Measurements from ENCODE around the gene PPA1.
"Not testable (repeated sequence)": the region's sequence is repeated elsewhere in the genome, so short reads cannot be mapped to it uniquely, and the experiment has no call there.

PPA1 gene

DNA sequence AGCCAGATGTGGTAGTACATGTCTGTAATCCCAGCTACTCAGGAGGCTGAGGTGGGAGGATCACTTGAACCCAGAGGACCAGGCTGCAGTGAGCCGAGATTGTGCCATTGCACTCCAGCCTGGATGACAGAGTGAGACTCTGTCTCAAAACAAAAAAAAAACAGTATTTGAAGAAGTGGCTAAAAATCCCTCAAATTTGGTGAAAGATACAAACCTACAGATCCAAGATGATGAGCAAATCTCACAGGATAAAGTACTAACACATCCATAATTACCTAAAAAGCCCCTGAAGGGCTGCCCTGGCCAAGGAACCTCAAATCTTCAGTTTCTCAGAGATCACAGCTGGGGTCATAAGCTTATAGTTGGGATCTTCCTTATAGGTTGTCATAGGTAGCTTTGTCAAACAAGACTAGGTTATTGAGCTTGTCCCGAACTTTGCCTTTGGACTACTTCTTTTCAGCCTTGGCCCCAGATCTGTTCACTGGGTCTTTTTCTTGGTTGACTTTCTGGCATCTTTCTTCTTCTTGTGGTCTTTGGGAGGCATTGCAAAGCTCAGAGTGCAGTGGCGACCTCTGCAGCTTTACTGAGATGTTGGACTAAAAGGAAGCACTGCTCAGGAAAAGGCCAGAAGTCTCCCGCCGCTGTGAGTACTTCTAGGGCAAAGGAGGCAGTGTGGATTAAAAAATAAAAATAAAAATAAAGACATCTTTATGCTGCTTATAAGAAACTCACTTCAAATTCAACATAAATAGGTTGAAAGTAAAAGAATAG is 34.3 kb downstream of the PPA1 start:
- Mint-ChIP-seq H3K9me3 (ENCODE audit: low read depth) (no peaks in the 10 kb centered on the region), H3K27me3 (no peaks in the 10 kb centered on the region), H3K27ac (no peak overlapping the region), H3K36me3 (peaks cover 14% of the 10 kb centered on the region), H3K4me1 (ENCODE audit: low read depth) (peaks cover 28% of the 10 kb centered on the region), H3K4me3 (no peak overlapping the region)

- no peak overlapping the region for H3K4me3 Mint-ChIP-seq
- H3K36me3 Mint-ChIP-seq: peaks cover 14% of the 10 kb centered on the region
- H3K27ac Mint-ChIP-seq: no peak overlapping the region
- H3K9me3 Mint-ChIP-seq (ENCODE audit: low read depth): no peaks in the 10 kb centered on the region
- H3K27me3 Mint-ChIP-seq: no peaks in the 10 kb centered on the region
- H3K4me1 Mint-ChIP-seq (ENCODE audit: low read depth): peaks cover 28% of the 10 kb centered on the region
These were observed 35.8 kb downstream of the PPA1 start for GRCh38 chr10:70197235-70197945.

DNA sequence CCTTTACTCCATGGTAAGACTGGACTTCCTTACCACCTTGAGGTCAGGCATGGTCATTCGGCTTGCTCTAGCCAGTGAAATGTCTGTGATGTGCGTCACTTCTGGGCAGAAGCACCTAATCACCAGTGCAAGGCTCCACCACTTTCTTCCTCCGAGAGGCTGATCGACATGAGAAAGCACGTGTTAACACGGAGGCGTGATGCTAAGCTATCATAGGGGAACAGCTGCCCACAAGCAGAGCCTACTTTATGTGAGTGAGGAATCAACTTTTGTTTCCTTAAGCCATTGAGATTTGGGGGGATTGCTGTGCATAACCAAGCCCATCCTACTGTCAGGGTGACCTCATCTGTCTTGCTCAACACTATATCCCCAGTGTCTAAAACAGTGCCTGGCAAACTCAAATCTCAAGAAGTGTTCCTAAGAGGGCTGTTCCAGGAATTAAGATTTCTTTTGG is 39.8 kb downstream of the PPA1 start:
- Mint-ChIP-seq H3K27ac (no peak overlapping the region), H3K4me3 (no peak overlapping the region), H3K36me3 (peaks cover 2% of the 10 kb centered on the region), H3K4me1 (ENCODE audit: low read depth) (peaks cover 15% of the 10 kb centered on the region), H3K9me3 (ENCODE audit: low read depth) (no peaks in the 10 kb centered on the region), H3K27me3 (no peaks in the 10 kb centered on the region)

GRCh38 chr10:70192326-70192968 is 40.8 kb downstream of the PPA1 start:
- Mint-ChIP-seq H3K27me3 (no peaks in the 10 kb centered on the region), H3K9me3 (ENCODE audit: low read depth) (no peaks in the 10 kb centered on the region), H3K4me3 (no peak overlapping the region), H3K4me1 (ENCODE audit: low read depth) (peaks cover 6% of the 10 kb centered on the region), H3K27ac (no peak overlapping the region), H3K36me3 (no peaks in the 10 kb centered on the region)

- peaks cover 2% of the 10 kb centered on the region for H3K4me1 Mint-ChIP-seq (ENCODE audit: low read depth)
- H3K36me3 Mint-ChIP-seq: no peaks in the 10 kb centered on the region
- no peak overlapping the region for H3K4me3 Mint-ChIP-seq
- no peaks in the 10 kb centered on the region for H3K9me3 Mint-ChIP-seq (ENCODE audit: low read depth)
- H3K27me3 Mint-ChIP-seq: no peaks in the 10 kb centered on the region
- no peak overlapping the region for H3K27ac Mint-ChIP-seq
These were observed 41.3 kb downstream of the PPA1 start for GRCh38 chr10:70191972-70192305.

DNA sequence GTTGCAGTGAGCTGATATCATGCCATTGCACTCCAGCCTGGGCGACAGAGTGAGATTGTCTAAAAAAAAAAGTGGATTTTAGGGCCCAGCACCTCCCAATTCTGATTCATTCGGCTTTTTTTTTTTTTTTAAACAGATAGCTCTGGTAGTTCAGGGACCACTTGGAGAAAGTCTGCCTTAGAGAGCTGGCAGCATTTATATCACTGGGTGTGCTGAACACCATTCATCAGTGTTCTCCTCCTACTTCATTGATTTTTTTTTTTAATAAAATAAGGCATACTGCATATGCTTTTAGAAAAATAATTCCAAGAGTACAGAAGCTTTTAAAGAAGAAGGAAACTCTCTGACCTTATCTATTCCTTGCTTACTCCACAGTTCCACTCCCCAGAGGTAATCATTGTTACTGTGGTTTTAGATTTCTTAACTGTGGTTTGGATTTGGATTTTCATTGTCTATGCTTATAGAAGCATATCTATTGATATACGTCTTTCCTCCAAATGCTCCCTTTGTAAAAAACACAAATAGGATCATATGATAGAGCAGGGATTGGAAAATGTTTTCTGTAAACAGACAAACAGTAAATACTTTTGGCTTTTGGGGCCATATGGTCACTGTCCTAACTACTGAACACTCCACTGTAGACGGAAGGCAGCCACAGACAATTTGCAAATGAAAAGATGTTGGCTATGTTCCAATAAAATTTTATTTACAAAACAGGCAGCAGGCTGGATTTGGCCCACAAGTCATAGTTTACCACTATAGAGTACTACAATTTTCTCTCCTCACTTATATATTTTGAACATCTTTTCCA is 41.9 kb downstream of the PPA1 start:
- Mint-ChIP-seq H3K9me3 (ENCODE audit: low read depth) (no peaks in the 10 kb centered on the region), H3K27me3 (no peaks in the 10 kb centered on the region), H3K4me1 (ENCODE audit: low read depth) (no peaks in the 10 kb centered on the region), H3K4me3 (no peak overlapping the region), H3K27ac (no peak overlapping the region), H3K36me3 (peaks cover under 1% of the 10 kb centered on the region)

DNA sequence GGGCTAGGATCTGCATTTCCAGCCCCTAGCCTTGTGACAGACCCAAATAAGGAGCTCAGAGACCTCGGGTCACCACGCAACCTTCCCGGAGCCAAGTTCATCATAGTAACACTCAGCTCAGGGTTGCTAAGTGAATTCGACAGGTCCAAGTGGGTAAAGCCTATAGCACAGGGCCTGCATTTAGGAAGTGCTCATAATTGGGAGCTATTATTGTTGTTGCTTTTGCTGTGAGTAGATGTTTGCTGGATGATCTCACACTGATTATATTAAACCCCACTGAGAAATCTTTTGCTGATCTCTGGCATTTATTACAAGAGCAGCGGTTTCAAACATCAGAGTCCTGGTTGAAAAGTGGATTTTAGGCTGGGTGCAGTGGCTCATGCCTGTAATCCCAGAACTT is 42.6 kb downstream of the PPA1 start:
- no peaks in the 10 kb centered on the region for H3K27me3 Mint-ChIP-seq
- H3K27ac Mint-ChIP-seq: no peak overlapping the region
- H3K4me1 Mint-ChIP-seq (ENCODE audit: low read depth): no peaks in the 10 kb centered on the region
- H3K4me3 Mint-ChIP-seq: no peak overlapping the region
- H3K36me3 Mint-ChIP-seq: peaks cover 3% of the 10 kb centered on the region
- no peaks in the 10 kb centered on the region for H3K9me3 Mint-ChIP-seq (ENCODE audit: low read depth)

- H3K27ac Mint-ChIP-seq: no peak overlapping the region
These were observed 43.1 kb downstream of the PPA1 start for GRCh38 chr10:70190102-70190501.

GRCh38 chr10:70188768-70189167 is 44.5 kb downstream of the PPA1 start:
- H3K4me3 Mint-ChIP-seq: no peak overlapping the region
- H3K36me3 Mint-ChIP-seq: peaks cover 3% of the 10 kb centered on the region
- no peaks in the 10 kb centered on the region for H3K9me3 Mint-ChIP-seq (ENCODE audit: low read depth)
- no peaks in the 10 kb centered on the region for H3K4me1 Mint-ChIP-seq (ENCODE audit: low read depth)
- H3K27ac Mint-ChIP-seq: no peak overlapping the region
- H3K27me3 Mint-ChIP-seq: no peaks in the 10 kb centered on the region

More at GRCh38 chr10:70190102-70190501, 43.1 kb downstream of the PPA1 start:
- Mint-ChIP-seq H3K36me3 (peaks cover 3% of the 10 kb centered on the region), H3K4me1 (ENCODE audit: low read depth) (no peaks in the 10 kb centered on the region), H3K9me3 (ENCODE audit: low read depth) (no peaks in the 10 kb centered on the region), H3K4me3 (no peak overlapping the region), H3K27me3 (no peaks in the 10 kb centered on the region)

DNA sequence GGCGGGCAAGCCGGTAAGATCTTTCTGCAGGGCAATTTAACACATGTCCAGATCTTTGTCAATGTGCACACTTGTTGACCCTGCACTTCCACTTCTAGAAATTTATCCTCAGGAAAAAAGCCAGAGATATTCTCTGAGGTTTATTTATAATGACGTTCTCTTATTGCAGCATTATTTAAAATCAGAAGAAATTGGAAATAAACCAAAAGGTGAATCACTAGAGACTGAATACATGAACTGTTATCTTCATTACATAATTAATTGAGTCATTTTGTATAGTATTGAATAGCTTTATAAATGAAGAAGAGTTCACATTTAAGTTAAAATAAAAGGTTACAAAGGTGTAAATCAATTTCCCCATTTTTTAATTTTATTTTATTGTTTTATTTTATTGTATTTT is 46.7 kb downstream of the PPA1 start:
- Mint-ChIP-seq H3K27me3 (no peaks in the 10 kb centered on the region), H3K4me3 (no peak overlapping the region), H3K4me1 (ENCODE audit: low read depth) (no peaks in the 10 kb centered on the region), H3K9me3 (ENCODE audit: low read depth) (no peaks in the 10 kb centered on the region), H3K36me3 (peaks cover 3% of the 10 kb centered on the region), H3K27ac (no peak overlapping the region)

DNA sequence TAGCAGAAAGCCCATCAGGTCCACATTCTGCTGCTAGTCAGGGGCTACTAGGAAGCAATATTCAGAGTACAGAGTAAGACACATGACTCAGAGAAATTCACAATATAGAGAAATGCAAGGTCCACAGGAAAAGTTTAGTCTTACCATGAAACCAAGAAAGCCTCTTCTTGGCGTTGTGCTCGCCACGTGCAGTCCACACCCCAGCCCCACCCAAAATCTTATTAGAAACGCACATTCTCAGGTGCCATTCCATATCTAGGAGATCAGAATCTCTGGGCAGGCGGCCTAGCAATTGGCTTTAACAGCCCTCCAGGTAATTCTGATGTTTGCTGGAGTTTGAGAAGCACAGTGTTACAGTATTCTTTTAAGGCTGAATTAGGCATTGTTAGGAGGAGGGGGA is 47.1 kb downstream of the PPA1 start:
- peaks cover 3% of the 10 kb centered on the region for H3K36me3 Mint-ChIP-seq

GRCh38 chr10:70183304-70183703 is 49.9 kb downstream of the PPA1 start:
- Mint-ChIP-seq H3K9me3 (ENCODE audit: low read depth) (no peaks in the 10 kb centered on the region), H3K27ac (no peak overlapping the region), H3K36me3 (peaks cover 5% of the 10 kb centered on the region), H3K4me3 (no peak overlapping the region), H3K4me1 (ENCODE audit: low read depth) (no peaks in the 10 kb centered on the region), H3K27me3 (peaks cover 2% of the 10 kb centered on the region)

More for the DNA sequence above, 47.1 kb downstream of the PPA1 start:
- H3K4me1 Mint-ChIP-seq (ENCODE audit: low read depth): no peaks in the 10 kb centered on the region
- H3K4me3 Mint-ChIP-seq: no peak overlapping the region
- no peak overlapping the region for H3K27ac Mint-ChIP-seq
- no peaks in the 10 kb centered on the region for H3K27me3 Mint-ChIP-seq
- H3K9me3 Mint-ChIP-seq (ENCODE audit: low read depth): no peaks in the 10 kb centered on the region

GRCh38 chr10:70179209-70179608 is 54.0 kb downstream of the PPA1 start:
- H3K4me3 Mint-ChIP-seq; H3K27ac Mint-ChIP-seq; H3K36me3 Mint-ChIP-seq; H3K9me3 Mint-ChIP-seq (ENCODE audit: low read depth); H3K27me3 Mint-ChIP-seq; H3K4me1 Mint-ChIP-seq (ENCODE audit: low read depth): not testable (repeated sequence)

DNA sequence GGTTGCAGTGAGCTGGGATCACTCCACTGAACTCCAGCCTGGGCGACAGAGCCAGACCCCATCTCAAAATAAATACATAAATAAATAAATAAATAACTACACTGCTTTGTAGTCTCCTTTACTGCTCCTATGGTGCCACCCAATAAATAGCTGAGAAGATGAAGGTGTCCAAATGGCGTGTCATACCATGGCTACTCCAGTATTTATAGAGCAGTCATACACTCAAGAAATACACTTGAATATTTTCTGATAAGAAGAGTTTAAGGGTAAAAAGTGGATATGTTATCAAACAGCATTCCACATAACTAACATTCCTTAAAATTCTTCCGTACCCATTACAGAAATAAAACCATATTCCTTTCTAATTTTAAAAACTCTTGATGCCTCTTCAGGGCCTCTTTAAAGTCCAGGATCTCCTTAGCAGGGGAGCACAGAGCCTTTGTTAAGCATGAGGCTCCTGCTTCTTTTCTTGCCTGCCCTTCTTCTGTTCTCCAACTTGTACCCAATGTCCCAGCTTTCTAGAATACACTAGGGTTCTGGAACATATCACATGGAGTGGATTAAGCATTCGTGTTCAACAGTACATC is 55.0 kb downstream of the PPA1 start:
- H3K4me1 Mint-ChIP-seq (ENCODE audit: low read depth): peaks cover 14% of the 10 kb centered on the region
- peaks cover 2% of the 10 kb centered on the region for H3K27me3 Mint-ChIP-seq
- no peaks in the 10 kb centered on the region for H3K9me3 Mint-ChIP-seq (ENCODE audit: low read depth)
- H3K27ac Mint-ChIP-seq: no peak overlapping the region
- no peak overlapping the region for H3K4me3 Mint-ChIP-seq
- H3K36me3 Mint-ChIP-seq: peaks cover 2% of the 10 kb centered on the region
